HepG2 (cell line): ENCODE measurements around the gene HTR4. TPM values are rescaled to one million over a fixed set of nuclear protein-coding genes. Genes with fewer than 3 reads are reported as not detected.

ENCODE experiments used
- ATAC-seq: fragments of 200-7000 bp; cut with Tn5 transposase; 3 replicates; pipeline ENCODE4 v1.9.1; 2020; ENCODE audit warnings: mild to moderate bottlenecking, moderate library complexity
- BruUV-seq: library from RNA; stranded (reverse); fragments of 400-500 nt; replicated peaks from 2 replicates; lab custom pipeline; 2021; lab: Mats Ljungman, UMichigan
- CTCF ChIA-PET: fragments of 300-600 bp; formaldehyde crosslinking; extraction: SDS; loops from one replicate; lab custom pipeline; 2021; ENCODE audit warnings: low total read pairs, inconsistent platforms, low intra/inter-chr PET ratio; lab: Yijun Ruan, JAX
- POLR2A ChIA-PET: fragments of 350-600 bp; sonication (Branson Sonifier 250); formaldehyde crosslinking; loops from one replicate; lab custom pipeline; 2020; ENCODE audit warnings: antibody characterized with exemption, inconsistent platforms; lab: Yijun Ruan, JAX
- DNase-seq: peaks from one replicate; pipeline ENCODE4 v3.0.0-alpha.2; 2015; ENCODE audit warnings: low spot score
- FAIRE-seq: peaks from 3 replicates; lab custom pipeline; 2011; peaks lifted over from hg19 to GRCh38; lab: Jason Lieb, UNC
- H2AFZ ChIP-seq: one replicate; pipeline ENCODE4 v1.6.1; 2011; ENCODE audit warnings: low read length, inconsistent platforms
- H3K27ac ChIP-seq: fragments of 300-600 bp; 3 replicates; pipeline ENCODE4 v1.8.0; 2011; ENCODE audit warnings: mixed run types, mild to moderate bottlenecking, mixed read lengths, low read length, inconsistent platforms; ENCODE audit not compliant: insufficient read depth; ENCODE audit errors: extremely low read length
- H3K27me3 ChIP-seq, 2 experiments: fragments of 200-600 bp in 1 of 2; 2 replicates in 1 of 2; 3 replicates in 1 of 2; pipeline versions ENCODE4 v1.6.0 to v1.8.0; 2011; ENCODE audit warnings: low read length in 2 of 2, mild to moderate bottlenecking in 2 of 2, moderate library complexity in 2 of 2, inconsistent platforms in 1 of 2; ENCODE audit not compliant: insufficient read depth in 2 of 2, control insufficient read depth in 1 of 2
- H3K36me3 ChIP-seq, 2 experiments: fragments of 200-600 bp in 1 of 2; replicated peaks in 1 of 2; 2 replicates in 1 of 2; 3 replicates in 1 of 2; pipeline versions ENCODE4 v1.5.1 to v1.8.0; 2011; ENCODE audit warnings: low read length in 2 of 2, inconsistent platforms in 1 of 2; ENCODE audit not compliant: insufficient read depth in 2 of 2, control insufficient read depth in 1 of 2
- H3K4me1 ChIP-seq: 2 replicates; pipeline ENCODE4 v1.5.1; 2012; ENCODE audit warnings: low read length, inconsistent platforms; ENCODE audit not compliant: insufficient read depth
- H3K4me2 ChIP-seq: 2 replicates; pipeline ENCODE4 v1.6.0; 2011; ENCODE audit warnings: low read depth, low read length, inconsistent platforms
- H3K4me3 ChIP-seq, 3 experiments: fragments of 200-600 bp in 1 of 3; sonication (generic), shearing (Covaris generic) in 1 of 3; replicated peaks in 1 of 3; 2 replicates each; pipeline ENCODE4 v1.5.1; 2011 to 2016; ENCODE audit warnings: low read length in 3 of 3, inconsistent platforms in 2 of 3, low read depth in 2 of 3, mild to moderate bottlenecking in 2 of 3, control low read depth in 1 of 3, mixed read lengths in 1 of 3; ENCODE audit not compliant: insufficient read depth in 1 of 3
- H3K79me2 ChIP-seq: one replicate; pipeline ENCODE4 v1.6.1; 2011; ENCODE audit warnings: low read length, inconsistent platforms; ENCODE audit not compliant: insufficient read depth
- H3K9ac ChIP-seq: 2 replicates; pipeline ENCODE4 v1.6.0; 2011; ENCODE audit warnings: mild to moderate bottlenecking, low read depth, low read length, inconsistent platforms; ENCODE audit not compliant: insufficient read depth
- H3K9me3 ChIP-seq: 2 replicates; pipeline ENCODE4 v1.5.1; 2012; ENCODE audit warnings: mild to moderate bottlenecking, low read length
- H4K20me1 ChIP-seq: 2 replicates; pipeline ENCODE4 v1.6.0; 2011; ENCODE audit warnings: inconsistent platforms, mild to moderate bottlenecking, low read length, moderate library complexity; ENCODE audit not compliant: insufficient read depth
- BRF2 ChIP-seq: sonication (generic); formaldehyde crosslinking; IDR thresholded peaks from 2 replicates; pipeline ENCODE4 v1.8.1; 2022; ENCODE audit warnings: mild to moderate bottlenecking, missing genetic modification reagents
- GABPA ChIP-seq, 2 experiments: IDR thresholded peaks; 2 replicates each; pipeline ENCODE4 v1.6.1; 2011 to 2016; ENCODE audit warnings: low read depth in 2 of 2, low read length in 1 of 2, missing biosample characterization in 1 of 2, missing genetic modification characterization in 1 of 2
- GABPB1 ChIP-seq: IDR thresholded peaks from 2 replicates; pipeline ENCODE4 v1.6.1; 2016; ENCODE audit warnings: mild to moderate bottlenecking, missing genetic modification reagents, moderate library complexity, missing compliant biosample characterization
- GATAD1 ChIP-seq: IDR thresholded peaks from 2 replicates; pipeline ENCODE4 v1.6.1; 2016; ENCODE audit warnings: missing genetic modification reagents, missing compliant biosample characterization
- HNF4A ChIP-seq: sonication (generic); formaldehyde crosslinking; IDR thresholded peaks from 2 replicates; pipeline ENCODE4 v1.4.0; 2020; ENCODE audit warnings: missing genetic modification reagents
- IKZF5 ChIP-seq: IDR thresholded peaks from 2 replicates; pipeline ENCODE4 v1.6.1; 2018; ENCODE audit warnings: missing genetic modification reagents, mild to moderate bottlenecking, missing compliant biosample characterization
- PAF1 ChIP-seq: IDR thresholded peaks from 2 replicates; pipeline ENCODE4 v1.6.1; 2016; ENCODE audit warnings: missing genetic modification reagents, missing compliant biosample characterization
- PLRG1 ChIP-seq: fragments of 450-650 bp; conservative IDR thresholded peaks from 2 replicates; pipeline ENCODE4 v1.6.1; 2016
- TOE1 ChIP-seq: sonication (generic); formaldehyde crosslinking; IDR thresholded peaks from 2 replicates; pipeline ENCODE4 v1.4.0; 2020; ENCODE audit warnings: mild to moderate bottlenecking, missing genetic modification reagents
- ZBTB21 ChIP-seq: sonication (generic); formaldehyde crosslinking; IDR thresholded peaks from 2 replicates; pipeline ENCODE4 v1.4.0; 2020; ENCODE audit warnings: missing genetic modification reagents
- ZNF446 ChIP-seq: sonication (generic); formaldehyde crosslinking; IDR thresholded peaks from 2 replicates; pipeline ENCODE4 v1.5.0; 2020; ENCODE audit warnings: mild to moderate bottlenecking, missing genetic modification reagents
- WGBS: methylation state at CpG from one replicate; pipeline ENCODE4 v1.1.6; 2017; ENCODE audit warnings: low lambda C conversion rate; 5-methylcytosine and 5-hydroxymethylcytosine counted together
- in situ Hi-C: cut with HindIII; loops from 2 replicates; pipeline ENCODE4 v1.10.0; 2017; ENCODE audit warnings: low pct_unique_long_range_greater_than_20kb; ENCODE audit not compliant: extremely low pct_ligation_motif_present
- intact Hi-C: fragments of 100-400 bp; cut with micrococcal nuclease; formaldehyde crosslinking; loops from one replicate; pipeline ENCODE4 v1.10.0; 2022; ENCODE audit not compliant: unreplicated experiment
- polyA plus RNA-seq, 8 experiments: library from polyadenylated mRNA; depleted of rRNA in 3 of 8; stranded (reverse) in 7 of 8; unstranded in 1 of 8; fragments of >200 nt; fragmentation: Illumina TruSeq in 4 of 8; extraction: Trizol in 4 of 8; gene quantifications; 2 replicates each; pipeline versions ENCODE4 v1.2.1 to v1.2.3, GENCODE V29; 2011 to 2016; ENCODE audit warnings: low read depth in 4 of 8, missing spikeins in 1 of 8, mixed read lengths in 1 of 8; ENCODE audit not compliant: insufficient read depth in 1 of 8
- total RNA-seq, 5 experiments: library from RNA; depleted of rRNA; stranded (reverse); fragments of >200 nt; fragmentation: Illumina TruSeq; extraction: Trizol; gene quantifications; 2 replicates each; pipeline ENCODE4 v1.2.3, GENCODE V29; 2016; ENCODE audit warnings: low read depth in 1 of 5

HTR4 gene
- total and polyA plus RNA-seq, 2 of the 13 experiments (the other 11 are each of a cell fraction or from before 2014, with no cell fraction given): not detected

- intact Hi-C loops (loop anchor here (10.0 kb wide), 1 partner anchor 668 kb away; no protein-coding TSS in a partner anchor), in situ Hi-C loops (loop anchor here (5.0 kb wide), 1 partner anchor 281 kb away; no protein-coding TSS in a partner anchor)
- Histone ChIP-seq H3K4me1 (no peaks in the 10 kb centered on the region), H3K9me3 (no peaks in the 10 kb centered on the region), H3K4me3 (no peak overlapping the region), H4K20me1 (no peaks in the 10 kb centered on the region), H3K79me2 (no peaks in the 10 kb centered on the region), H3K4me2 (no peak overlapping the region), H2AFZ (no peak overlapping the region), H3K27ac (no peak overlapping the region), H3K27me3 (no peaks in the 10 kb centered on the region), H3K36me3 (peaks cover 2 to 5% of the 10 kb centered on the region in 2 experiments; a peak in 3 of 5 replicates), H3K9ac (no peak overlapping the region)
- FAIRE-seq (no peak), ATAC-seq (no peak; the same call in 2 of the 3 replicates), DNase-seq (no peak)
- BruUV-seq: no TSS peak
- ChIA-PET CTCF (interaction anchor here (1.3 kb wide), 1 partner anchor 284 kb away, joined by 3 read pairs; no protein-coding TSS in a partner anchor), POLR2A (no interaction called here)
- no peak for TF ChIP-seq ZNF446 (CRISPR knock-in tag)
- TF ChIP-seq IKZF5 (CRISPR knock-in tag): no peak
- TF ChIP-seq PAF1 (CRISPR knock-in tag): no peak
- TF ChIP-seq BRF2 (CRISPR knock-in tag): no peak
- TF ChIP-seq GATAD1 (CRISPR knock-in tag): no peak
- TF ChIP-seq TOE1 (CRISPR knock-in tag): no peak
- TF ChIP-seq GABPB1: no peak
- TF ChIP-seq GABPA (IDR thresholded peaks at IDR 0.05; ENCODE audit: low read depth, low read length): no peak
- no peak for TF ChIP-seq GABPA (CRISPR knock-in tag; IDR thresholded peaks at IDR 0.05; ENCODE audit: low read depth)
- no peak for TF ChIP-seq PLRG1
- no peak for TF ChIP-seq ZBTB21 (CRISPR knock-in tag)
- no peak for TF ChIP-seq HNF4A (CRISPR knock-in tag)
- WGBS: 13% methylated on average over 2 of the region's 2 CpGs
Measured at GRCh38 chr5:148446611-148447010, 207.7 kb downstream of the HTR4 start.
